ENCODE data around the gene MRPL40. TPM values are rescaled to one million over a fixed set of nuclear protein-coding genes. Genes with fewer than 3 reads are reported as not detected.
"Not testable (repeated sequence)": the region's sequence is repeated elsewhere in the genome, so short reads cannot be mapped to it uniquely, and the experiment has no call there.

MRPL40 gene
- total RNA-seq, 2 donors from 2014 or later, result 31.9 to 40.9 TPM

DNA sequence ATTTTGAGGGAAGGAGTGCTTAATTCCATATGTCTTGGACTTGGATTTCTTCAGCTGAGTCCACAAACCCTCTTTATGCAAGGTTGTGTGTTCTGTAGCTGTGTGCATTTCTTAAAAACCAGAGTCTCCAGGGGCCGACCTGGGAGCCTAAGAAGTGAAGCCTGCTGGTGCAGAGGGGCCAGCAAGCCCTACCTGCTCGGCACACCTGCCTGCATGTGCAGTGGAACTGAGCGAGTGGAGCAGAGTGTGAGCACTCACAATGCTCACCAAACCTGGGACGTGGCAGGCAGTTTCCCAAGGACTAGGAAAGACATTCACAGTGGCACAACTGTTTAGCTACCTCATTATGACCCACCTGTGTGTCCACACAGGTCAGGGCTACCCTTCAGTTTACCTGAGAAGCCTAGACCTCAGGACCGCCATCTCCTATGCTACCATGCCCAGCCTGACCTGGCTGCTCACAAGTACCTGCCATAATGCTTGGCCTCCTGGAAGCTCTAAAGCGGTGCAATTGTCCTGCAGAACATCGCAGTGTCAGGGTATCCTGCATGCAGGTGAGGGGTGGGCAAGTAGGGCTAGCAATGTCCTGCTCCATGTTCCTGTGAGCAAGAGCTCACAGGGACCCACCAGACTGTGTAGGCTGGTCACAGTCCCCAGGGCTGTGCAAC is 11.3 kb downstream of the MRPL40 start:
- Histone ChIP-seq H3K36me3 (peaks cover 14% of the 10 kb centered on the region), H3K4me1 (peaks cover 0 to 35% of the 10 kb centered on the region in 2 donors), H3K27ac (no peak overlapping the region), H3K4me3 (no peak overlapping the region), H3K9me3 (no peaks in the 10 kb centered on the region), H3K27me3 (no peaks in the 10 kb centered on the region)
- TF ChIP-seq, protein P1, sequence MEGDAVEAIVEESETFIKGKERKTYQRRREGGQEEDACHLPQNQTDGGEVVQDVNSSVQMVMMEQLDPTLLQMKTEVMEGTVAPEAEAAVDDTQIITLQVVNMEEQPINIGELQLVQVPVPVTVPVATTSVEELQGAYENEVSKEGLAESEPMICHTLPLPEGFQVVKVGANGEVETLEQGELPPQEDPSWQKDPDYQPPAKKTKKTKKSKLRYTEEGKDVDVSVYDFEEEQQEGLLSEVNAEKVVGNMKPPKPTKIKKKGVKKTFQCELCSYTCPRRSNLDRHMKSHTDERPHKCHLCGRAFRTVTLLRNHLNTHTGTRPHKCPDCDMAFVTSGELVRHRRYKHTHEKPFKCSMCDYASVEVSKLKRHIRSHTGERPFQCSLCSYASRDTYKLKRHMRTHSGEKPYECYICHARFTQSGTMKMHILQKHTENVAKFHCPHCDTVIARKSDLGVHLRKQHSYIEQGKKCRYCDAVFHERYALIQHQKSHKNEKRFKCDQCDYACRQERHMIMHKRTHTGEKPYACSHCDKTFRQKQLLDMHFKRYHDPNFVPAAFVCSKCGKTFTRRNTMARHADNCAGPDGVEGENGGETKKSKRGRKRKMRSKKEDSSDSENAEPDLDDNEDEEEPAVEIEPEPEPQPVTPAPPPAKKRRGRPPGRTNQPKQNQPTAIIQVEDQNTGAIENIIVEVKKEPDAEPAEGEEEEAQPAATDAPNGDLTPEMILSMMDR (IDR thresholded peaks at IDR 0.05), result no peak
- DNase-seq (ENCODE audit: low spot score), result no peak

- Histone ChIP-seq H3K36me3 (peaks cover 14% of the 10 kb centered on the region), H3K4me1 (peaks cover 0 to 39% of the 10 kb centered on the region in 2 donors)
- H3K9me3 ChIP-seq; DNase-seq (ENCODE audit: low spot score); H3K27me3 ChIP-seq; H3K4me3 ChIP-seq; H3K27ac ChIP-seq: not testable (repeated sequence)
Measured at GRCh38 chr22:19445279-19445982, 13.1 kb downstream of the MRPL40 start.

DNA sequence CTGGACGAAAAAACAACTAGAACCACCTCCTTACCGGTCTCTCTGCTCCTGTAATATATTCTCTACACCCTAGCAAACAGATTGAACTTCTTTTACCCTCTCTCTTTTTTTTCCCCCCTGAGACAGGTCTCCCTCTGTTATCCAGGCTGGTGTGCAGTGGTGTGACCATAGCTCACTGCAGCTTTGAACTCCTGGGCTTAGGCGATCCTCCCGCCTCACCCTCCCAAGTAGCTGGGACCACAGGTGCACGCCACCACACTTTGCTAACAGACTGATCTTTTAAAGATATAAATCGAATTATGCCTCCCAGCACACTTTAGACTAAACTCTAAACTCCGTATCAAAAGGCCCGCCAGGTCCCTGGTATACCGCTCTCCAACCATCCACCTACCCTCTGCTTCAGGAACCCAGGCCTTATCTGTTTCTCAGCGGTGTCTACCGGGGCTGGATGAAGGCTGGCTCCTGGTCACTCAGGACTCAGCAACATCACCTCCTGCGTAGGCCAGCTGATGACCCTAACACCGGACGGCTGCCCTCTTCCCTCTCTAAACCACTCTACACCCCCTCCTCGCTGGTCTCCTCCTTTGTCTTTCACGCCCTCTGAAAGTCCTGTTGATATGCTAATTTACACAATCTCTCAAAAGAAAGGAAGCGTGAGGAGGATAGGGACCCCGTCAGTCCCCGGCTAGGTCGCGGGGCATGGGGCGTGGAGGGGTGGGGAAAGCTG is 14.4 kb downstream of the MRPL40 start:
- peak overlapping the region; percentile 75 to 98 for H3K4me3 ChIP-seq
- H3K4me1 ChIP-seq, result peaks cover 0 to 39% of the 10 kb centered on the region in 2 donors
- H3K36me3 ChIP-seq, result peaks cover 14% of the 10 kb centered on the region
- DNase-seq (ENCODE audit: low spot score), result no peak
- H3K9me3 ChIP-seq, result no peaks in the 10 kb centered on the region
- H3K27me3 ChIP-seq, result no peaks in the 10 kb centered on the region
- H3K27ac ChIP-seq, result peak overlapping the region; percentile 92 to 96
- TF ChIP-seq, protein P1 (IDR thresholded peaks at IDR 0.05), result no peak

- peak; percentile 95 for DNase-seq (ENCODE audit: low spot score)
- TF ChIP-seq, protein P1 (IDR thresholded peaks at IDR 0.05), result peak in 1 of 2 donors; percentile 34
- peak within 1 kb of the TSS; percentile 92 to 96 for H3K27ac ChIP-seq
- peaks cover 19% of the 10 kb centered on the region for H3K36me3 ChIP-seq
- H3K27me3 ChIP-seq, result no peaks in the 10 kb centered on the region
- H3K9me3 ChIP-seq, result no peaks in the 10 kb centered on the region
- peak within 1 kb of the TSS; percentile 75 to 98 for H3K4me3 ChIP-seq
- peaks cover 0 to 39% of the 10 kb centered on the region in 2 donors for H3K4me1 ChIP-seq
Measured at GRCh38 chr22:19447330-19448075, 15.2 kb downstream of the MRPL40 start, which contains the start of gene C22orf39. C22orf39 (minus strand) TSS chr22:19447711; CDS start chr22:19447688, 23 bp downstream.

- Histone ChIP-seq H3K27ac (peak overlapping the region; percentile 92 to 96), H3K4me1 (peaks cover 0 to 39% of the 10 kb centered on the region in 2 donors), H3K9me3 (no peaks in the 10 kb centered on the region), H3K4me3 (peak overlapping the region; percentile 75 to 98), H3K36me3 (peaks cover 25% of the 10 kb centered on the region), H3K27me3 (no peaks in the 10 kb centered on the region)
- DNase-seq (ENCODE audit: low spot score), result no peak
- TF ChIP-seq, protein P1 (IDR thresholded peaks at IDR 0.05), result no peak
Measured at GRCh38 chr22:19448076-19448607, 15.8 kb downstream of the MRPL40 start.
